Pons (tissue), 1 donor: ENCODE data around the gene SPATA13.
"Not testable (repeated sequence)": the region's sequence is repeated elsewhere in the genome, so short reads cannot be mapped to it uniquely, and the experiment has no call there.

Experiments used
- DNase-seq: peaks from one replicate; pipeline ENCODE4 v3.0.0-alpha.2; 2016; ENCODE audit warnings: low spot score

SPATA13 gene

DNA sequence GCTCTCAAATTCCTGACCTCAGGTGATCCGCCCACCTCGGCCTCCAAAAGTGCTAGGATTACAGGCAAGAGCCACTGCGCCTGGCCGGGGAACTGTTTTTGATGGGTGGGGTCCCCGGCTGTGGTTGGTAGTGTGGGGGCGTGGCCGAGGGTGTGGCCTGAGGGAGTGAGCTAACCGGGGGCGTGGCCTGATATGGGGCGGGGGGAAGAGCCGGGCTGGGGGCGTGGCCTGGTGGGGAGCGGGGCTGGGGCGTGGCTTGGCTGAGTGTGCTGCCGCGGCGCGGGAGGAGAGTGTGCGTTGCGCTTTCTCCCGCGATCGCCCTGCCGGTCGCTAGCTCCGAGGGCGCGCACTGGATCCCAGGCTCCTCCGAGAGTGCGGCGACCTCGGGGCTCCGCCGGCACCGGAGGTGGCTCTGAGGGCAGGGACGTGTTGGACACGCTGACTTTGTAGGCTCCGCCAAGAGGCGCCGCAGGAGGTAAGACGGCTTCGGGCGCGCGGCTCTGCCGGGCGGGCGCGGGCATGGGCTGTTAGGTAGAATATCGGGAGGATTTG lies at the start of gene SPATA13:
SPATA13 (plus strand) TSS at position 263 of the 552 bp plus-strand sequence. CDS start 62,210 bp downstream, outside the sequence.
- DNase-seq: peak; percentile 90

DNA sequence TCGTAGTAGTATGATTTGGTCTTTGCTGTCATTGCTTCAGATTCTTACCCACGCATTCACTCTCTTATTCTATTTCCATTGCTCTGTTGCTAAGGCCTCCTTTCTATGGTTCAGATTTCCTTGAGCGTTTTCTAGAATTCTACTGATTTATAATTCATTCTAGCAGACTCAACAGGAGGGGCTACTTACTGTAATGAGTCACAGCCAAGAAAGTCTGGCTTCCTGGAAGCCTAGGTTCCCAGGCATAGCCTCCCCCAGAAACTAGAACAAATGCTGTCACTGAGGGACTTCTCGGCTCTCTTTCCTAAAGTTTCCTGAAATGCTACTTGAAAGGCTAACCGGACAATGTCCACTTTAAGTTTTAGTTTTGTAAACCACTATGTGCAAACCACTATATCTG lies 47.7 kb upstream of the SPATA13 start:
- no peak for DNase-seq

DNA sequence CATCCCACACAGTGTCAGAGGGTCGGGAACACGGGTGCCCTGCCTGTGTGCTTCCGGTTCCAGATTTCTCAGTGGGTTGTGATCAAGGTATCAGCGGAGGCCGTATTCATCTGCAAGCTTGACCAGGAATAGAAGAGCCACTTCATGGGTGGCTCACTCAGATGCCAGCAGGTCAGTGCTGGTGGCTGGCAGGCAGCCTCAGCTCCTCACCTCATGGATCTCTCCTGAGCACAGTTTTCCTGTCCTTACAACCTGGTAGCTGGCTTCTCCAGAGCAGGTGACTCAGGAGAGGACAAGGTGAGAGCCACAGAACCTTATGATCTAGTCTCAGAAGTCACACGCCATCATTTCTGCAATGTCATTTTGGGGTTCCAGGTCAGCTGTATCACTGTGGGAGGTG lies 44.8 kb upstream of the SPATA13 start:
- DNase-seq: no peak

DNA sequence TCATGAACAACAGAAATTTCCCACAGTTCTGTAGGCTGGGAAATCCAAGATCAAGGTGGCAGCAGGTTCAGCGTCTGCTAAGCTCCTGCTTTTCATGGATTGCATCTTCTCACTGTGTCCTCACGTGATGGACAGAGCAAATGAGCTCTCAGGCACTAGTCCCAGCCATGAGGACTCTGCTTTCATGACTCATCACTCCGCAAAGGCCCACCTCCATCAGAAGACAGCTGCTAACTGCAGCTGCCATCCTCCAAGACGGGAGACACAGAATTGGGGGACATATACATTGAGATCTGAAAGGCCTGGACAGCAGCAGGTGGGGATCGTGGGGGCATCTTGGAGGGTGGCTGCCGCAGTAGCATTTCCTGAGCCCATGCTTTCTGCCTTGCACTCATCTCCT lies 44.4 kb upstream of the SPATA13 start:
- DNase-seq: no peak

DNA sequence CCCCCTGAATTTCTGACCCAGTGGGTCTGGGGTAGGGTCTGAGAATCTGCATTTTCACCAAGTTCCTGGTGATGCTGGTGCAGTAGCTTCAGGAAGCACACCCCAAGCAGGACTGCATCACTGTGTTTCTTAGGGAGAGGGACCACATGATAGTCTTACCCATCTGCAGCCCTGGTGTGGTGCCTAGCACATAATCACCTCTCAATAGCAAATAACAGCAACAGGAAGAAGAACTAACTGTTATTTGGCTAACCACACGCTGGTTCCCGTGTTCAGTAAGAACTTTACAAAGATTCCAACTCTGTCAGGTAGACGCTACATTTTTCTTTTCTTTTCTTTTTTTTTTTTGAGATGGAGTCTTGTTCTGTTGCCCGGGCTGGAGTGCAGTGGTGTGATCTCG lies 41.9 kb upstream of the SPATA13 start:
- DNase-seq: no peak

DNA sequence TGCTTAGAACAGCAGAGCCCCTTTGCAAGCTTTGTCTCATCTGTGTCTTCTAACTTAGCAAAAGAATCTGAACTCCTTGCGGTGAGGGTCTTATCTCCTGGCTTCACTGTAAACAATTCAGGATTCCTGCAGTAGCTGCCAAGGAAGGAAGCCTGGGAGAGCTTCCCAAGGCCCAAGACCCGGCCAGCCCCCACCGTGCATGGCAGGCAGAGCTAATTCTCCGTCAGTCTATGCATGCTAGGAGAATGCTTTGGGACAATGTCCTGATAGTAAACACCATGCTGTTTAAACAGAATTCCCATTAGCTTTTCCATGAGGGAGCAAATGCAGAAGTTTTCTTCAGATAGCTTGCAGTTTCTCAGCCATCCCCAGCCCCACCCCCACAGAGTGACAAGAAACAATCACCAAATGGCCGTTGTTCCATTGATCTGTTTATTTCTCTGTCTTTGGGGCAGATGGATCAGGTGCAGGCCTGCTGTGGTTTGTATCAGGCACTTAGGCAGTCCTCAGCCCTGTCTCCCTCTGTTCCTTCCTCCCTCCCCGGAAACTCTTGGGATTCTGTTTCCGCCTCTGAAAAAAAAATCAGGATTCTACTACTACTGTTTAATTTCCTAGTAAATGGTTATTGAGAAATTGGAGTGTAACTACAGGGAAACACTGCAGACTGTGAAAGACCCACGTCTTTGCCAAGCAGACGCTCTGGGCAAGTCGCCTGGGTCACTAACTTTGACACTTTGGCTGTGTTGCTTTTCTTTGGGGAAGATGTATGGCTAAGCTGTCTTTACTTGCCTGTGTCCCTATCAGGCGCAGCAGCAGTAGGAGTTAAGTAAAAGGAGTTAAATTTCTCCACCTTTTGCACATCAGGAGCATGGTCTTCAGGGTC lies 40.7 kb upstream of the SPATA13 start:
- DNase-seq: no peak

DNA sequence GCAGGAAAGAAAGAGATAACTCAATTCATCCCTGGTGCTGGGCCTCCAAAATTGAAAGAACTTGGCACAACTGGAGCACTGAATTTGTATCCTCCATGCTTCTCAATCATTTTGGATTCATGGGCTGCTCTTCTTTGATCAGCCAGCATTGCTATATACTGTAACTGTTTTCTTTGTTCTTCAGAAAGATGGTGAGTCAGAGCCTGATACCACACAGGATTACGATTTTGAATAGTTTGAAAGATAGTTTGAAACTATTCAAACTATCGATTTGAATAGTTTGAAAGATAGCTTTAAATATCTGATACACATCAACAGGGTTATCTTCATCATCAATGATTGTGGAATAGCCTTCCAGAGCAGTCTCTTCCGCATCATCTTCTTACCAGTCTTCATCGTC lies 38.5 kb upstream of the SPATA13 start:
- DNase-seq: not testable (repeated sequence)

DNA sequence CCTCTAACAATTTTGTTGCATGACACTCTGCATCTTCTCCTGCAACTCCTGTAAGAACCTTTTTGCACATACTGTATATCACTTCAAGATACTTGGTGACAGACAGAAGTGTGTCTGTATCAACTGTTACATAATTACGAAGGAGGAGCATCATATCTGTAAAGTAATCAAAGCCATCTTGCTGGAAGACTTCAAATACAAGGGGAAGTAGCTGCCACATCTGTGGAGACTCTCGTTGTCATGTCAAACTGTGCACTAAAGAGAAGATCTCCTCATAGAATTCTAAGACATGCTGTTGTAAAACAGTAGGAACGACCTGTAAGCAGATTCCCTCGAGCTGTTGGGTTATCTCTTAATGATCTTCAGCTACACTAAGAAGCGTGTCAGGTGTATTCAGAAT lies 38.0 kb upstream of the SPATA13 start:
- no peak for DNase-seq

DNA sequence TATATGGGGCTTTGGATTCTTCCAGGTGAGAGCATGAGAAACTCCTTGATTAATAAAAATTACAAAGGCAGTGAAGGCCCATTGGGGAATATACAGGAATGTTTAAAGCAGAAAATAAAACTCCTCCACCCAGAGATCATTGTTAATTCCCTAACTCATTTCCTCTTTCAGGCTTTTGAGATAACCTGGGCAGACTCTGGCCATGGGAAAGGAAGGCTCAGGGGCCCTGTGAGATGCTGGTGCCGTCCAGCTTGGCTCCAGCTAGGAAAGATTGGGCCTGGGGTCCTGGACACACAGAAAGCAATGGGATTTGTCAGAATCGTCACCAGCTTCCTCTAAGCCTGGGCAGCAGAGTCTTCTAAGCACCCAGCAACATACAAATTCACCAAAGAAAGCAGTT lies 36.8 kb upstream of the SPATA13 start:
- DNase-seq: no peak

DNA sequence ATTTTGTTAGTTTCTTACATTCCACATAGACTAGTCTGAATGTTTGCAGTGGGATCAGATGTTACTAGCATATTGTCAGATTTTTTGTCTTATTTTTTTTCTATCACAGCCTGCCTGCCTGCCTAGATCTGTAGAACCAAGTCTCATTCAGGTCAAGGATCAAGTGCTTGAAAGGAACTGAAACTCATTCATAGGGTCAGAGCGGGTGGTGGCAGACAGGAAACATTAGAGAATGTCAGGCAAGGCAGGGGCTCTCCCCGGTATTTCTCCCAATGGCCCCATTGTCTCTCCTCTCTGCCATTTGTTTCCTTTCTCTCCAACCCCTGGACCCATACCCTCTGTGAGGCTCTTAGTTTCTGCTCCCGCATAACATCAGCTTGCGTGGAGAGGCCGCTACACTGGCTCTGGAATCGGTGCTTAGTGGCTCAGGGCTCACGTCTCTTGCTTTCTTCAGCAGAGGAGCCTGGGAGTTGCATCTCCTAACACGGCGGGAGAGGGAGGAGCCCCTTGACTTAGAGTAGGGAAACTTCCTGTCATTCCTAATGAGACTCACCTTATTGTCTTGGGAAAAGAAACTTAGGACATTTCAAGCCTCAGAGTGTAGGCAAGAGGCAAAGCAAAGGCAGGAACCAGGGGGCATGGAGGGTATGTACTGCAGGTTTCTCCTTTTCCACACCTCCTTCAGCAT lies 35.6 kb upstream of the SPATA13 start:
- DNase-seq: peak; percentile 80

DNA sequence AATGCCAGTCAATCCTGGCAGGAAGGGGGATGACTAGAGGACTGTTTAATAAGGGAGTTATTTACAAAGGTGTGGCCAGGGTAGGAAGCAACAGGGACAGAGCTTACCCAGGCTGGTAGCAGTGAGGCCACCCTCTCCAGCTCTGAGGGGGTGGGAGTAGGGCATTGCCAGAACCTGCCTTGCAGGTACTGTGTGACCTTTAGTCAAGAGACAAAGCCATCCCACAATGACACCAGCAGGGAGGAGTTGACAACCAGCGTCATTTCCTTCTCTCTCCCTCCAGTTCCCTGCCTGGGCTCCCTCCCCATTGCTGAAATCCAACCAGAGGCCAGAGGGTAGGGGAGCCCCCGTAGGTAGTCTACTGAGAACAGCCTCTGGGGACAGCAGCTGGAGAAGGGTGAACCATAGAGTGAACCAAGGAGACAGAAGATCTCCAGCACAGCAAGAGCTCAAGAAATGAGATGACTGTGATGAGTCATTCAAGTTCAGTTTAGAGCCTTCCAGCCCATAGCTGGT lies 33.3 kb upstream of the SPATA13 start:
- DNase-seq: no peak

DNA sequence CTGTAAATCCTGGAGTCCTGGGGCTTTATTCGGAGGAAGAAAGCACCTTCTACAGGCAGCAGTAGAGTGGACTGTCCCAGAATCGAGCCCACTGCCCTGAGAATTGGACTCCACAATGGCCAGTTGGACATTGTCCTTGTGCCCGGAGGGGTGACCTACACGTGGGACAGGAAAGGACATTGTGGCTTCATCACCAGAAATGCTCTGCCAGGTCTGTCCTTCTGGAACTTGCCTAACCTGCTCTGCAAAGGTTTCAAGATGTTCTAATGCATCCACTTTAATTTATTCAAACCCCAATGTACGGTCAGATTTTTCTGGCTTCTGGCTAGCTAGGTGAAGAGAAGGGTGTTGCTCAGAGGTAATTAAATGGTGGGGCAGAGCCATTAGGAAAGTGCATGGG lies 32.4 kb upstream of the SPATA13 start:
- DNase-seq: no peak

DNA sequence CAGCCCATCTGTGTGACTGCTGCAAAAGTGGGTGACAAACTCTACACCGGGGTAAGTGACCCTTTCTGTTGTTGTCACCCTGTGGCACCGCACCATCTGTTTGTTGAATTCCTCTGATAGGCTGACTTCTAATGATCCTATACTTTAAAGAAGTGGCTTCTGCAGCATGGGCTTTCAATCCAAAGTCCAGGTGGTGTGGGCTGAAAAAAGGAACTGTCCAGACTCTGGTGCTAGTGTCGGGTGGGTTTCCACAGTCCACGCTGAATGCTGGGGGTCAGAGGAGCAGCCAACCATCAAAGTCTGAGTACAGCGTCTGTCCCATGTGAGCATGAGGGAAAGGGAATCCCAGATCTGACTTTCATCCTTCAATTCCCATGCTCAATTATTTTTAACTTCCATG lies 31.6 kb upstream of the SPATA13 start:
- no peak for DNase-seq

DNA sequence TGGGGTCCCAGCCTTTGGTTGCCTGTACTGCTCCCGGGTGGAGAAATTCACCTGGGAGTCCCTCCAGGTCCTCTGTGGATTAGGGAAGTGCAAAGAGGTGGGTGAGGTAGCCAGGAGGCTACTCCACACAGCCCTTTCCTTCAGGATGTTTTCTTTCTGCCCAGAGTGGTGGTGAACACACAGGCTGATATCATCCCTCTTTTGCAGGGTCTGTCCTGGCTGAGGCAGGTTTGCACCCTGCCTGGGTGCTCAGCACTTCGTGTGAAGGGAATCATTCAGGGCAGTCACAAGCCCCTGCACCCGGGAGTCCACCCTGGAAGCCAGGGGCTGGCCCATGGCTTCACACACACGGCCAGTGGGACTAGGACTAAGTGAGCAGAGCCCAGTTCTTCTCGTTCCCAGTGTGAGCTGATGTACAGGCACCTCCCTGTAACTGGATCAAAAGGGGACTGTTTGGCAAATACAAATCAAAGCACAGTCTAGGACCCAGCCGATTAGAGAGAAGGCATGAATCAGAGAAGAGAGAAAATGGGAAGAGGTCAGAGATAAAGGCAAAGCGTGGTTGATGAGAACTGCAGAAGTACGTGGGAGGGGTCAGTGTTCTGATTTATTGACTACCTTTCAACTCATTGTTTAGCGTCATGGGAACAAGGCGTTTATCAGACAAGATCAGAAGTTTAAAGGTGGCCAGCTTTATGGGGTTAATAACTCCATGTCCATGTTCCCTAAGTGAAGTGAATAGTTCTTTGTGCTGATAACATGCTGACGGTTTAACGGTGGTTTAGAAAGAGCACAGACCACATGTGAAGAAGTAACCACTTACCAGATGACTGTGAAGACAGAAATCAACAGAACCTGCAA lies 30.4 kb upstream of the SPATA13 start:
- no peak for DNase-seq

DNA sequence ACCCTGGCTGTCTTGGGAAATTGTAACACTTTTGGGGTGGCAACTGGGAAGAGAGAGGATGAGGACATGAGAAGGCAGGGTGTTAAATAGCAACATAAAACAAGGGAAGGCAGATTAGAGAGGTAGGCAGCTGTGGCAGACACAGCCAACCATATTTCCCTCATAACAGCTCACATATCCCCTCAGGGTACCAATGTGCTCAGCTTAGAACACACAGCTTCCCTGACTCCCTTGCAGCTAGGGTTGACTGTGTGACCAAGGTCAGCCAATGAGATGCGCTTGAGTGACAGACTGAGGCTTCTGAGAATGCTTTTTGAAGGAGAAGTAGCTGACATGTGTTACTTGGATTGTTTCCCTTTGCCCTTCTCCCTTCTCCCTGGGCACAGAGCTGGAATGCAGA lies 28.8 kb upstream of the SPATA13 start:
- DNase-seq: no peak

DNA sequence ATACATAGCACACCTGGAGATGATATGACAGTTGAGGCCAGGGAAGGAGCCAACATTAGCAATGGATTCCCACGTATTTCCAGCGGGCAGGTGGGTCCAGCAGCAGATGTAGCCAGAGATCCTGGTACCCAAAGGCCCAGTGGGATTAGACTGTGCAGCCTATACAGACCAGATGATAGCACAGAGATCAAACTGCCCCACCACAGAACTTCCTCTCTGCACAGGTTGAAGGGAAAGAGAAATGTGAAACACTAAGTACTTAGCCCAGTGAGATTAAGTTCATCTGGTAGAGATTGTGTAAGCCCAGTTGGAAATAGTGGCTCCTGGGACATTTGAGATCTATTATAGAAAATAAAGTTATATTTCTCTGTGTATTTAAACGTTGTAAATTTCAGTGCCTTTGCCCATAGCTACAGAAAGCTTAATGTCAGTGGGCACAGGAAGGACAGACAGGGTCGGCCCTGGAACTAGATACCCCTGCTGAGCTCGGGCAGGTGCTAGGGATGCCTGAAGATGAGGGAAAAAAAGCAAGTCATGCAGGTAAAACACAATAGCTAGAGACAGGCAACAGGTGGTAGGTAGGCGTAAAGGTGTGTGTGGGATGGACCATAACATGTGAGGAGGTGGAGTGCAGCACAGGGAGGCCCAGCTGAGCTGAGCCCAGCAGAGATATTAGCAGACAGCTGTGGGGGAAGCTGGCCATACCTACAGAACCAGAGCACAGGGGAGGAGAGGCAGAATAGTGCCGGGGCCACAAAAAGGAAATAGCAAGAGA lies 27.3 kb upstream of the SPATA13 start:
- no peak for DNase-seq

DNA sequence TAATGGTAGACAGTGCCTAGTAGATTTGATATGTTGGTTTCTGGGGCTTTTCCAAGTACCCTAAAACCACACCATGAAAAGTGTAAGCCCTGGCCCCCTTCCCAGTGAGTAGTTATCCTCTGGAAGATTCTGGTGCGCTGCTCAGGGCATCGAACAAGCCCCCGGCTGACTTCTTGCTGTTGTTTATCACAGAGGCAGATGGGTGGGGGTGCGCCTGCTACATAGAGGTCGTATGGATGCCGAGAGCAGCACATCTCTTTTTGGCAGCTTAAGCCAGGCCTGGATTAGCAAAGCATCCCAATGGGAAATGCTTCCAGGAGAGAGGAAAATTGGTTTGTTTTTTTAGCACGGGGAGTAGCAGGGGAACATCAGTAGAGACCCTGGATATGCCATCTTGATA lies 26.3 kb upstream of the SPATA13 start:
- DNase-seq: no peak

DNA sequence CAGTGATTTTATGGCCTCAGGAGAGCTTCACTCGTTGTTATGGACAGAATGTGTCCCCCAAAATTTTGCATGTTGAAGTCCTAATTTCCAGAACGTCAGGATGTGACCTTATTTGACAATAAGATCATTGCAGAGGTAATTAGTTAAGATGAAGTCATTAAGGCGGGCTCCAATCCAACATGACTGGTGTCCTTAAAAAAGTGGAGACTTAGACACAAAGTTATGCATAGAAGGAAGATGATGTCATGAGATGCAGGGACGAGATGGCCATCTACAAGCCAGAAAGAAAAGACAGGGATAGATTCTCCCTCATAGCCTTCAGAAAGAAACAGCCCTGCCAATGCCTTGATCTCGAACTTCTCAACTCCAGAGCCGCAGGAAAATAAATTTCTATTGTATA lies 25.8 kb upstream of the SPATA13 start:
- DNase-seq: no peak

DNA sequence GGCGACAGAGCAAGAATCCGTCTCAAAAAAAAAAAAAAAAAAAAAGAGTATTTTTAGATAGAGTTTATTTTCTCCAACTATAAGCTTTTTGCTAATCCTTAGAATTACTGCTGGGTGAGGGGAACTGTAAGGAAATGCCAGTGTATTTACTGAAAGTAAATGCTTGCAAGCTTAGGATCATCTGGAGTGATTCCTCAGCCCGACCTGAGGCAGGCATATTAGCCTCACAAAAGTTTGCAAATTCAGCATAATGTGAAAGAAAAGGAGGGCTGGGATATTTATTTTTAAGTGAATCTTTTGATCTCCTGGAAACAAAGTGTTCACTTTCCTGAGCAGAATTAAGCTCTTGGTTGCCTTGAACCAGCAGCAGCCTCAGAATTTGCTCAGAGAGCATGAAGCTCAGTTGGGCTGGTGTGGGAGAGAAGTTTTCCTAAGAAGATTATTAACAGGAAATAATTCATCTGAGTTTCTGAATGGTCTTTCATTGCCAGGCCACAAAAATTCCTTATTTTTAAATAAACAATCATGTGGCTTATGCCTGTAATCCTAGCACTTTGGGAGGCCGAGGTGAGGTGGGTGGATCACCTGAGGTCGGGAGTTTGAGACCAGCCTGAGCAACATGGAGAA lies 24.7 kb upstream of the SPATA13 start:
- DNase-seq: no peak

DNA sequence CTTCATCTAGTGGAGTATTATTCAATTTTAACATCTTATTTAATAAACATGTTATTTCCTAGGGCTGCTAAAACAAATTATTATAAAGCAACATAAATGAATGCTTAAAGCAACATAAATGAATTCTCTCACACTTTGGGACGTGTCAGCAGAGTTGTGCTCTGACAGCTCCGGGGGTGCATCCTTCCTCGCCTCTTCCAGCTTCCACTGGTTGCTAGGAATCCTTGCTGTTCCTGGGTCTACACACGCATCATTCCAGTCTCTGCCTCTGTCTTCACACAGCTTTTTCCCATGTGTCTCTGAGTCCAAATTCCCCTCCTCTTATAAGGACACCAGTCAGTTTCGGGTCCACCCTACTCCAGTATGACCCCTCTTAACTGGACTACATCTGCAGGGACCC lies 21.6 kb upstream of the SPATA13 start:
- no peak for DNase-seq
